HUES48 (cell line): ENCODE results near the gene VASP.

ENCODE experiments used
- H3K27ac ChIP-seq: one replicate; pipeline ENCODE4 v1.7.0; 2013; ENCODE audit warnings: low read depth, low read length, inconsistent platforms
- H3K27me3 ChIP-seq: 2 replicates; pipeline ENCODE4 v1.6.1; 2013; ENCODE audit warnings: mild to moderate bottlenecking, low read length; ENCODE audit not compliant: control insufficient read depth, insufficient read depth
- H3K36me3 ChIP-seq: 2 replicates; pipeline ENCODE4 v1.6.1; 2013; ENCODE audit warnings: low read length; ENCODE audit not compliant: control insufficient read depth, insufficient read depth
- H3K4me1 ChIP-seq: 2 replicates; pipeline ENCODE4 v1.6.1; 2013; ENCODE audit warnings: mild to moderate bottlenecking, low read length; ENCODE audit not compliant: control insufficient read depth, insufficient read depth
- H3K4me3 ChIP-seq: 2 replicates; pipeline ENCODE4 v1.5.1; 2013; ENCODE audit warnings: mild to moderate bottlenecking, low read depth, low read length
- H3K9ac ChIP-seq: 2 replicates; pipeline ENCODE4 v1.6.1; 2013; ENCODE audit warnings: mild to moderate bottlenecking, low read depth, low read length, moderate library complexity
- H3K9me3 ChIP-seq: 2 replicates; pipeline ENCODE4 v1.6.1; 2013; ENCODE audit warnings: low read length; ENCODE audit not compliant: control insufficient read depth, insufficient read depth

Gene VASP

GRCh38 chr19:45564131-45564780 lies 57.0 kb downstream of the VASP start:
- Histone ChIP-seq H3K9ac (no peak overlapping the region), H3K9me3 (no peaks in the 10 kb centered on the region), H3K4me3 (0 out of 2 replicates have a peak overlapping the region, but pooled peaks have one; percentile 35), H3K27me3 (no peaks in the 10 kb centered on the region), H3K36me3 (no peaks in the 10 kb centered on the region), H3K4me1 (peaks cover 5% of the 10 kb centered on the region), H3K27ac (peak overlapping the region; percentile 42)

DNA sequence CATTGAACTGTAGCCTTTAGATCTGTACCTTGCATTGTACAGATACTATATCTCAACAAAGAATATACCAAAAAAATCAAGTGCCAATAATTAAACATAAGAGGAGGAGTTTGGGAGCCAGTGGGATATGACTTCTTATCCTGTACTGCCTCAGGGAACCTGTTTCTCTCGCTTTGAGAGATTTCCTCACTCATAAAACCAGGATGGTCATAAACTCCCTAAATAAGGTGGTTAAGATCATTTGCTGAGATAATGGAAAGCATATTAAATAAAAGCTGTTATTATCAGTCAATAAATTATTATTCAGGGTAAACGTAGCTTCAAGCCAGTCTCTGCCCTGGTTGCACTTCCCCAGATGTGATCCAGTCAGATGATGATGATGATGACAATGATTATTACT lies 60.3 kb downstream of the VASP start:
- Histone ChIP-seq H3K27me3 (no peaks in the 10 kb centered on the region), H3K9me3 (no peaks in the 10 kb centered on the region), H3K9ac (no peak overlapping the region), H3K27ac (no peak overlapping the region), H3K36me3 (no peaks in the 10 kb centered on the region), H3K4me1 (peaks cover 8% of the 10 kb centered on the region), H3K4me3 (no peak overlapping the region)

DNA sequence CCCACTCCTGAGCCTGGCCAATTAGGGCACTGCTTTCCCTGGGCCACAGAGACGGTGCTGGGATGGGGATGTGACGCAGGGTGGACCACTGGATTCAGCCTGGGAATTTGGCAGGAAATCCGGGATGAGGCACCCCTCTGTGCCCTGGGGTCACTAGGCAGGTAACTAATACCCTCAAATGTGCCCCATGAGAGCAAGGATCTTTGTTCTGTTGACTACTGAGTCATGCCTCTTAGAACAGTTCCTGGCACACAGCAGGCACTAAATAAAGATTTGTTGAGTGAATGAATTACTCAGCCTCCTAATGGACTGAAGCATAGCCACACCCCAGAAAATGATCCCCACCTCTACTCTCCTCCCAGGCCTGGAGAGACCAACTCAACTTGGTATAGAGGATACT lies 61.5 kb downstream of the VASP start:
- H3K27me3 ChIP-seq = no peaks in the 10 kb centered on the region
- no peak overlapping the region for H3K4me3 ChIP-seq
- no peaks in the 10 kb centered on the region for H3K9me3 ChIP-seq
- peaks cover 8% of the 10 kb centered on the region for H3K4me1 ChIP-seq
- H3K36me3 ChIP-seq = no peaks in the 10 kb centered on the region
- H3K9ac ChIP-seq = no peak overlapping the region
- no peak overlapping the region for H3K27ac ChIP-seq

DNA sequence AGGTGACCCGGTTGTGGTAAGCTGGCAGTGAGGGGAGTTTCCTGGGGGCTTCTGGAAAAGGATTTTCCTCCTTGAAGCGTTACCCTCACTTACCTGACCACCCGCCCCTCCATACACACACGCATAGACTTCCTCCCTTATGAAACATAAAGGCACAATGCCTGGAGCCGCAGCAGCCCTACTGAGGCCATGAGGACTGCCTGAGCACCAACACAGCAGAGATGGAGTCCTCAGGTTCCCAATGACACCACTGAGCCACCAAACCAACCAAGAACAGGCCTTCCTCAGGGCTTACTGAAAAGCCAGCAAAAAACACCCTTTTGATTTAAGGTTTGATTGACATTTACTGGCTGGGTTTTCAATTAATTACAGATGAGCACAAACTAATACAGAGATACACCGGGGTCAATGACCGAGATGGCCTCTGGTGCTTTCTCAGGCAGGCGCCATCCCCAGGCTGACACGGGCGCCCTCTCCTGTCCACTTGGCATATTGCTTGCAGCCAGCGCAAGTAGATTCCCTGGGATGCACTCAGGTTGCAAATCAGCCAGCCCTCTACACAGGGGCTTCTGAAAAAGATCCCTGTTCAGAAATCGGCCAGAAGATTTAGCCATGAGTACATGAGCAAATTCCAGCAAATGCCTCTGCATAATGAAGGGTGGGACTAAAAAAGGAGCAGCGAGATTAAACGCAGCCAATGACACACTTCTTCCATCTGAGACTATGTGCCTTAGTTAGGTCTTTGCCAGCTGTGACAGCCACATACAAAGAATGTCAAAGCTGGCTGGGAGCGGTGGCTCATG lies 62.5 kb downstream of the VASP start:
- H3K36me3 ChIP-seq = no peaks in the 10 kb centered on the region
- no peaks in the 10 kb centered on the region for H3K27me3 ChIP-seq
- H3K9ac ChIP-seq = no peak overlapping the region
- H3K9me3 ChIP-seq = no peaks in the 10 kb centered on the region
- peak overlapping the region; percentile 33 for H3K27ac ChIP-seq
- H3K4me1 ChIP-seq = peaks cover 3% of the 10 kb centered on the region; the same call in 1 of the 2 replicates
- no peak overlapping the region for H3K4me3 ChIP-seq

GRCh38 chr19:45571457-45572220 lies 64.4 kb downstream of the VASP start:
- no peaks in the 10 kb centered on the region for H3K36me3 ChIP-seq
- H3K4me1 ChIP-seq = peaks cover 5% of the 10 kb centered on the region
- no peak overlapping the region for H3K9ac ChIP-seq
- H3K4me3 ChIP-seq = no peak overlapping the region
- no peaks in the 10 kb centered on the region for H3K27me3 ChIP-seq
- H3K9me3 ChIP-seq = no peaks in the 10 kb centered on the region
- no peak overlapping the region for H3K27ac ChIP-seq

GRCh38 chr19:45574526-45574925 lies 67.2 kb downstream of the VASP start:
- H3K4me3 ChIP-seq = no peak overlapping the region
- H3K27ac ChIP-seq = no peak overlapping the region
- no peaks in the 10 kb centered on the region for H3K27me3 ChIP-seq
- H3K9ac ChIP-seq = no peak overlapping the region
- no peaks in the 10 kb centered on the region for H3K9me3 ChIP-seq
- H3K36me3 ChIP-seq = no peaks in the 10 kb centered on the region
- peaks cover 21% of the 10 kb centered on the region for H3K4me1 ChIP-seq

DNA sequence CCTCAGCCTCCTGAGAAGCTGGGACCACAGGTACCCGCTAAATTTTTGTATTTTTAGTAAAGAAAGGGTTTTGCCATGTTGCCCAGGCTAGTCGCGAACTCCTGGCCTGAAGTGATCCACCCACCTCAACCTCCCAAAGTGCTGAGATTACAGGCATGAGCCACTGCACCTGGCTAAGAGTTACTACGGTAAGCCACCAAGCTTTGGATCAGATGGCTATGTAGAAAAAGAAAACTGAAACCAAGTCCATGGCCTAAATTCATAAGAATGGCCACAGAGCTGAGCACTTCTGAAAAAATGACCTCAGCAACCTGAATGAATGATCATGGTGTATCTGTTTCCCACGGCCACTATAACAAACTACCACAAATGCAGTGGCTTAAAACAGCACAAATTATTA lies 67.9 kb downstream of the VASP start:
- H3K27ac ChIP-seq = no peak overlapping the region
- H3K9me3 ChIP-seq = no peaks in the 10 kb centered on the region
- no peaks in the 10 kb centered on the region for H3K36me3 ChIP-seq
- H3K27me3 ChIP-seq = no peaks in the 10 kb centered on the region
- H3K9ac ChIP-seq = no peak overlapping the region
- H3K4me1 ChIP-seq = peaks cover 18% of the 10 kb centered on the region
- H3K4me3 ChIP-seq = no peak overlapping the region
